Neural cell (in vitro differentiated cells): Measurements from ENCODE around the gene ONECUT3. TPM values are rescaled to one million over a fixed set of nuclear protein-coding genes. Genes with fewer than 3 reads are reported as not detected.

Experiments
- H2AFZ ChIP-seq: fragments of 200-600, 300-800 bp; sonication (generic), shearing (Covaris generic); 2 replicates; pipeline ENCODE4 v1.6.0; 2014; ENCODE audit warnings: low read depth, mild to moderate bottlenecking, antibody characterized with exemption, low read length, moderate library complexity
- H3F3A ChIP-seq: fragments of 200-600 bp; shearing (Covaris generic); 2 replicates; pipeline ENCODE4 v1.6.1; 2016; ENCODE audit warnings: mild to moderate bottlenecking, moderate library complexity, mixed read lengths, antibody characterized with exemption, low read length; ENCODE audit not compliant: insufficient read depth, poor library complexity, severe bottlenecking
- H3K27ac ChIP-seq: fragments of 200-600, 300-800 bp; sonication (generic), shearing (Covaris generic); 2 replicates; pipeline ENCODE4 v1.5.1; 2014; ENCODE audit warnings: mild to moderate bottlenecking, low read length, moderate library complexity
- H3K27me3 ChIP-seq: fragments of 300-800, 200-600 bp; sonication (generic), shearing (Covaris generic); 2 replicates; pipeline ENCODE4 v1.6.0; 2014; ENCODE audit warnings: mild to moderate bottlenecking, low read depth, low read length, moderate library complexity; ENCODE audit not compliant: insufficient read depth
- H3K36me3 ChIP-seq: fragments of 300-800, 200-600 bp; sonication (generic), shearing (Covaris generic); 2 replicates; pipeline ENCODE4 v1.5.1; 2014; ENCODE audit warnings: mild to moderate bottlenecking, antibody characterized with exemption, low read length, moderate library complexity; ENCODE audit not compliant: insufficient read depth
- H3K4me2 ChIP-seq: fragments of 300-800, 200-600 bp; sonication (generic), shearing (Covaris generic); 2 replicates; pipeline ENCODE4 v1.6.0; 2014; ENCODE audit warnings: mild to moderate bottlenecking, low read length
- H3K4me3 ChIP-seq: fragments of 300-800, 200-600 bp; sonication (generic), shearing (Covaris generic); 2 replicates; pipeline ENCODE4 v1.5.1; 2014; ENCODE audit warnings: mild to moderate bottlenecking, low read length, moderate library complexity
- H3K79me2 ChIP-seq: fragments of 200-600 bp; shearing (Covaris generic); replicated peaks from 2 replicates; pipeline ENCODE4 v1.6.0; 2014; ENCODE audit warnings: mild to moderate bottlenecking, low read length, moderate library complexity; ENCODE audit not compliant: insufficient read depth
- H3K9ac ChIP-seq: fragments of 300-800, 200-600 bp; sonication (generic), shearing (Covaris generic); 2 replicates; pipeline ENCODE4 v1.6.1; 2016; ENCODE audit warnings: mild to moderate bottlenecking, low read length, mixed read lengths
- H3K9me2 ChIP-seq: fragments of 200-600 bp; shearing (Covaris generic); 2 replicates; pipeline ENCODE4 v1.6.1; 2016; ENCODE audit warnings: mild to moderate bottlenecking, low read length, mixed read lengths; ENCODE audit not compliant: insufficient read depth
- H3K9me3 ChIP-seq: fragments of 200-600, 300-800 bp; sonication (generic), shearing (Covaris generic); 2 replicates; pipeline ENCODE4 v1.6.1; 2016; ENCODE audit warnings: mild to moderate bottlenecking, mixed run types, low read length, moderate library complexity, mixed read lengths
- H4K20me1 ChIP-seq: fragments of 200-600 bp; shearing (Covaris generic); 2 replicates; pipeline ENCODE4 v1.6.1; 2016; ENCODE audit warnings: mild to moderate bottlenecking, mixed run types; ENCODE audit not compliant: insufficient read depth
- EP300 ChIP-seq: fragments of 450-650 bp; conservative IDR thresholded peaks from 2 replicates; pipeline ENCODE4 v1.6.1; 2014; ENCODE audit warnings: antibody characterized with exemption, mild to moderate bottlenecking, moderate library complexity; ENCODE audit not compliant: poor library complexity, severe bottlenecking
- EZH2 ChIP-seq: fragments of 200-600, 300-800 bp; shearing (Covaris generic), sonication (generic); IDR thresholded peaks from 2 replicates; pipeline ENCODE4 v1.6.1; 2014; ENCODE audit warnings: antibody characterized with exemption, low read length, borderline replicate concordance, mild to moderate bottlenecking; ENCODE audit not compliant: insufficient read depth, poor library complexity, severe bottlenecking
- MXI1 ChIP-seq: fragments of 450-650 bp; conservative IDR thresholded peaks from 2 replicates; pipeline ENCODE4 v1.6.1; 2014; ENCODE audit warnings: antibody characterized with exemption, mild to moderate bottlenecking; ENCODE audit not compliant: poor library complexity, severe bottlenecking
- POLR2AphosphoS5 ChIP-seq: IDR thresholded peaks from 2 replicates; pipeline ENCODE4 v1.6.1; 2012
- RAD21 ChIP-seq: fragments of 450-650 bp; conservative IDR thresholded peaks from 2 replicates; pipeline ENCODE4 v1.6.1; 2014; ENCODE audit warnings: antibody characterized with exemption, mild to moderate bottlenecking, moderate library complexity
- REST ChIP-seq: IDR thresholded peaks from 2 replicates; pipeline ENCODE4 v1.6.1; 2012; ENCODE audit warnings: borderline replicate concordance
- SMC3 ChIP-seq: fragments of 450-650 bp; conservative IDR thresholded peaks from 2 replicates; pipeline ENCODE4 v1.6.1; 2014; ENCODE audit warnings: antibody characterized with exemption, mild to moderate bottlenecking, moderate library complexity; ENCODE audit not compliant: poor library complexity
- TAF1 ChIP-seq: IDR thresholded peaks from 2 replicates; pipeline ENCODE4 v1.6.1; 2012; ENCODE audit warnings: low read depth
- polyA plus RNA-seq: library from polyadenylated mRNA; depleted of rRNA; stranded (reverse); fragments of >200 nt; gene quantifications from 2 replicates; pipeline ENCODE4 v1.2.3, GENCODE V29; 2014
- TF ChIP-seq, protein P1 (sequence below): fragments of 450-650 bp; IDR thresholded peaks from 2 replicates; pipeline ENCODE4 v1.5.1; 2014; ENCODE audit warnings: antibody characterized with exemption, mild to moderate bottlenecking, moderate library complexity; ENCODE audit not compliant: poor library complexity, severe bottlenecking

Gene ONECUT3
- polyA plus RNA-seq, 1 donor from 2014 or later, result 0.45 TPM

- Histone ChIP-seq H3K4me2 (peak overlapping the region; percentile 44), H3K9me2 (no peaks in the 10 kb centered on the region), H3K27ac (peak overlapping the region; percentile 39), H3K36me3 (no peaks in the 10 kb centered on the region), H3K27me3 (no peaks in the 10 kb centered on the region), H4K20me1 (no peaks in the 10 kb centered on the region), H2AFZ (peak overlapping the region; percentile 76), H3K9ac (peak overlapping the region; percentile 74), H3K79me2 (no peaks in the 10 kb centered on the region), H3K4me3 (peak overlapping the region; percentile 70), H3K9me3 (no peaks in the 10 kb centered on the region), H3F3A (no peaks in the 10 kb centered on the region)
- peak; percentile 58 for TF ChIP-seq POLR2AphosphoS5
- no peak for TF ChIP-seq EZH2
- TF ChIP-seq EP300, result peak; percentile 13
- TF ChIP-seq TAF1, result no peak
- TF ChIP-seq SMC3, result no peak
- TF ChIP-seq MXI1, result peak; percentile 35
- no peak for TF ChIP-seq RAD21
- TF ChIP-seq REST, result peak; percentile 35
- TF ChIP-seq, protein P1, sequence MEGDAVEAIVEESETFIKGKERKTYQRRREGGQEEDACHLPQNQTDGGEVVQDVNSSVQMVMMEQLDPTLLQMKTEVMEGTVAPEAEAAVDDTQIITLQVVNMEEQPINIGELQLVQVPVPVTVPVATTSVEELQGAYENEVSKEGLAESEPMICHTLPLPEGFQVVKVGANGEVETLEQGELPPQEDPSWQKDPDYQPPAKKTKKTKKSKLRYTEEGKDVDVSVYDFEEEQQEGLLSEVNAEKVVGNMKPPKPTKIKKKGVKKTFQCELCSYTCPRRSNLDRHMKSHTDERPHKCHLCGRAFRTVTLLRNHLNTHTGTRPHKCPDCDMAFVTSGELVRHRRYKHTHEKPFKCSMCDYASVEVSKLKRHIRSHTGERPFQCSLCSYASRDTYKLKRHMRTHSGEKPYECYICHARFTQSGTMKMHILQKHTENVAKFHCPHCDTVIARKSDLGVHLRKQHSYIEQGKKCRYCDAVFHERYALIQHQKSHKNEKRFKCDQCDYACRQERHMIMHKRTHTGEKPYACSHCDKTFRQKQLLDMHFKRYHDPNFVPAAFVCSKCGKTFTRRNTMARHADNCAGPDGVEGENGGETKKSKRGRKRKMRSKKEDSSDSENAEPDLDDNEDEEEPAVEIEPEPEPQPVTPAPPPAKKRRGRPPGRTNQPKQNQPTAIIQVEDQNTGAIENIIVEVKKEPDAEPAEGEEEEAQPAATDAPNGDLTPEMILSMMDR, result peak; percentile 14
These were observed 27.9 kb upstream of the ONECUT3 start for GRCh38 chr19:1725100-1726064.

GRCh38 chr19:1728816-1729567 lies 24.3 kb upstream of the ONECUT3 start:
- no peaks in the 10 kb centered on the region for H3K9me2 ChIP-seq
- no peak overlapping the region for H3K9ac ChIP-seq
- H3K9me3 ChIP-seq, result no peaks in the 10 kb centered on the region
- H3F3A ChIP-seq, result no peaks in the 10 kb centered on the region
- no peaks in the 10 kb centered on the region for H3K27me3 ChIP-seq
- no peak overlapping the region for H2AFZ ChIP-seq
- TF ChIP-seq TAF1 (no peak), RAD21 (no peak), EP300 (no peak), EZH2 (no peak), SMC3 (no peak), REST (no peak), MXI1 (no peak), POLR2AphosphoS5 (no peak)
- TF ChIP-seq, protein P1, result no peak
- H3K36me3 ChIP-seq, result no peaks in the 10 kb centered on the region
- H3K4me2 ChIP-seq, result no peak overlapping the region
- H3K79me2 ChIP-seq, result no peaks in the 10 kb centered on the region
- H3K27ac ChIP-seq, result no peak overlapping the region
- H4K20me1 ChIP-seq, result no peaks in the 10 kb centered on the region
- no peak overlapping the region for H3K4me3 ChIP-seq
